OCI-LY3 (cell line): Measurements from ENCODE around the gene PTN.

ENCODE experiments used
- CTCF ChIP-seq: fragments of 200-600, 300-600 bp; sonication (generic); IDR thresholded peaks from 2 replicates; pipeline ENCODE4 v1.5.1; 2014; ENCODE audit warnings: antibody characterized with exemption, low read length, low read depth
- EZH2phosphoT487 ChIP-seq: fragments of 200-600 bp; shearing (Covaris generic); IDR thresholded peaks from 2 replicates; pipeline ENCODE4 v1.6.1; 2018; ENCODE audit warnings: antibody characterized with exemption, mixed run types, low read depth

GRCh38 chr7:137289101-137289500, 54.4 kb downstream of the PTN start:
- TF ChIP-seq CTCF (no peak), EZH2phosphoT487 (no peak)
